ENCODE data around the gene BDH2.

- TF ChIP-seq CTCF (IDR thresholded peaks at IDR 0.05) (no peak), POLR2A (IDR thresholded peaks at IDR 0.05) (no peak)
Observed at GRCh38 chr4:103097112-103097511, 2.5 kb downstream of the BDH2 start.
